22Rv1 (cell line): ENCODE data around the gene SAMD3.

Source experiments
- CTCF ChIP-seq: fragments of 450-650 bp; IDR thresholded peaks from 2 replicates; pipeline ENCODE4 v1.5.1; 2017; ENCODE audit warnings: mild to moderate bottlenecking
- ZFX ChIP-seq: fragments of 450-650 bp; IDR thresholded peaks from 2 replicates; pipeline ENCODE4 v1.6.1; 2017; ENCODE audit warnings: antibody characterized with exemption, borderline replicate concordance

- TF ChIP-seq CTCF (no peak), ZFX (no peak)
Measured at GRCh38 chr6:130162421-130162820, 60.3 kb downstream of the SAMD3 start.
